HG03159 (cell line): ENCODE data around the gene CHRNA9.

ENCODE experiments used
- ATAC-seq: cut with Tn5 transposase; IDR thresholded peaks from one replicate; pipeline ENCODE4 v1.9.1; 2021; ENCODE audit warnings: mild to moderate bottlenecking, moderate library complexity; ENCODE audit not compliant: unreplicated experiment

Gene CHRNA9

DNA sequence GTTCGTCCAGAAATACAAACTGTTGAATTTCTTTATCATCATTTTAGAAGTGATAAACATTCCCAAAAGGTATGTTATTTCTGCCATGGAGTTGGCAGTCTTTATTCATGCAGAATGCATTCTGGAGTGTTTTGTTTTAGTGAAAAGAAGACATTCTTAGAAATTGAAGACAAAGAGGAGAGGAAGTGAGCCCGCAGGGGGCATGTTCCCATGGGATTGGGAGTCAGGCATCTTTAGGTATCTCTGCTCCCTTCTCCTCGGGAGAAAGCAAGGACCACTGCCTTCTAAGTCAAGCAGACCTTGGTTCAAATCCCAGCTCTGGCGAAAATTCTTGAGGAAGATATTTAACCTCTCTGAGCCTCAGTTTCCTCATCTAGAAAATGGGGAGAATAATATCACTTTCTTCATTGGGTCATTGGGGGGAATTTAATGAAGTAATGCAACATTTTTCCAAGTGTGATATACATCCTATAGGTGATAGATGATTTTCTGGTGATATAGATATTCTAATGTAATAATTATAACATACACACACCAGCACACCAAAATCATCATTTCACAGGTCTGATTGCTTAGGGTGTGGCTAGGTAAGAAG is 26.5 kb upstream of the CHRNA9 start:
- no peak for ATAC-seq

DNA sequence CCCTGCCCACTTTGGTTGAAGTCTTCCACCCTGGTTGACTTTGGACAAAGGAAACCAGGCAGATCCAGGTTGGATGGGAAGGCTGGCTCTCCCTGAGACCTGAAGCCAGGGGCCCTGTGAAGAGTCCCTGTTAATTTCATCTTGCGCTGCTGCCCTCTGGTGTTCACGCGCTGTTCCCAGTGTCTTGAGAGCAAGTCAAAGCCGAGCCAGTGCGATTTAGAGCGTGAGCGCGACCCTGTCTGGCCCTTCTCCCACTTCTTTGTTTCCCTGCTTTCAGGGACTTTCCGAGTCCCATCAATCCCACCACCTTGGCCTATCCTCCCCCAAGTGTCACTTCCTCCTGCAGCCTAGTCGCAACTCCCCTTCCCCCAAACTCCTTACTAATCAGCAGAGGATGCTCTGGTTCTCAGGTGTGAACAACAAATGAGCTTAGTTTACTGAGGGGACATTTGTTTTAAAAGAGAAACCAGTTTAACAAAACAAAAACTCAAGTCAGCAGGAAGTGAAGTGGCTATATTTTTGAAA is 25.8 kb upstream of the CHRNA9 start:
- peak; percentile 36 for ATAC-seq

DNA sequence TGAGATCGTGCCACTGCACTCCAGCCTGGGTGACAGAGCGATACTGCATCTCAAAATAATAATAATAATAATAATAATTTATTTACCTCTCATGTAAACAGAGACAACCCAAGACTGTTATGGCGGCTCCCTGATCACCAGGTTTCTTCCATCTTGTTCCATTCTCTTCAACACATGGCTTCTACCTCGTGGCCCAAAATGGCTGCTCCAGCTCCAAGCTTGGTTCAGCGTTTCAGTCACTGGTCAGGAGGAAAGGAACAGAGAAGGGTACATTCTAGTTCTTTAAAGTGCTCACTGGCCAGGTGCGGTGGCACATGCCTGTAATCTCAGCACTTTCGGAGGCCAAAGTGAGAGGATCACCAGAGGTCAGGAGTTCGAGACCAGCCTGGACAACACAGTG is 24.9 kb upstream of the CHRNA9 start:
- no peak for ATAC-seq

DNA sequence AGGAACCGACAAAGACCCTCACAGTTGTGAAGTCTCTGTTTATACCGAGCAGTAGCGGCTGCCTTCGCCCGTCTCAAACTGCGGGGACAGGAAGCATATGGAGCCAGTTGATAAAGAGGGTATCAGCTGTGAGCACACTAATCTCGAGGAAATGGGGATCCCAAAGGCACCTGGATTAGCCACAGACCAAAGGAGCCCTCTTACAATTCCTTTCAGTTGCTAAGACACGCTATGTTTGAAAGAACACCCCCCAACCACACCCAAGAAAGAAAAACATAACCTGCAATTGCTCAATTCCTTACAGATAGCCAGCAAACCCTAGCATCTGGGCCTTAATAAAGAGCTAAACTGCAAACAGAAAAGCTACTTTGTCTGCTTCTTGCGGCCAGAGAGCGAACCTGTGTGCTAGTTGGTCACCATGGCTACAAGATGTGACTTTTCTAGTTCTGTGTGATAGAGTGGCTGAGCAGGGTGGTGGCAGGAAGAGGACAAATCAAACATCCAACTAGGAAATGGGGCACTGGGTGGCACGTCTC is 23.3 kb upstream of the CHRNA9 start:
- ATAC-seq: no peak

DNA sequence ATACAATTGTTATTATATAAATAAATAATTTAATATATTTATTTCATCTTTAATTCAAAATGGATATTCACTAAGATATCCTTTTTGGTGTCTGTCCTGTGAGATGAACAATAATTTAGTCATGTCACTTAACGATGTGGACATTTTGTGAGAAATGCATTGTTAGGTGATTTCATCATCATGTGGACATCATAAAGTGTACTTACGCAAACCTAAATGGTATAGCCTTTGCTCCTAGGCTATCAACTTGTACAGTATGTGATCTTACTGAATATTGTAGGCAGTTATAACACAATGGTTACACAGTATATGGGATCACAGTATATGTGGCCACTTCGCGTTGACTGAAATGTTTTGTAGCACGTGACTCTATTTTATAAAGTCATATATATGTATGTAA is 20.2 kb upstream of the CHRNA9 start:
- no peak for ATAC-seq

DNA sequence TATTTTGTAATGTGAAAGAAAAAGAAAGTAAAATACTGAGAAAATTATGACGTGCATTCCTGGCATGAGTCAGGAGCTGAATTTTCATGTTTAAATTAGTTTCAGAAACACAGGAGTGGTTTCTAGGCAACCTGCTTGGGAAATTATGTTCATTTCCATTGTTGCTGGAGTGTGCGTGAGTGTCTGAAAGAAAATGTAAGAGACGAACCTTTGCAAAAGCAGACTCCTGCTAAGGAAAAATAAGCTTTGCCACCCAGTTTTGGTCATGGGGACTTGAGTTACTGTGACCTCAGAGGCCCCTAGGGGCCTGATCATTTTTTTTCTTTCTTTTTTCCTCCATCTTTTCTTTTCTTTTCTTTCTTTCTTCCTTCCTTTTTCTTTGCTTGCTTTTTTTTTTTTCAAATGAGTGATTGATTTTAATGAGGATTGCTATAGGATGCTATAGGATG is 18.8 kb upstream of the CHRNA9 start:
- ATAC-seq: peak; percentile 34

DNA sequence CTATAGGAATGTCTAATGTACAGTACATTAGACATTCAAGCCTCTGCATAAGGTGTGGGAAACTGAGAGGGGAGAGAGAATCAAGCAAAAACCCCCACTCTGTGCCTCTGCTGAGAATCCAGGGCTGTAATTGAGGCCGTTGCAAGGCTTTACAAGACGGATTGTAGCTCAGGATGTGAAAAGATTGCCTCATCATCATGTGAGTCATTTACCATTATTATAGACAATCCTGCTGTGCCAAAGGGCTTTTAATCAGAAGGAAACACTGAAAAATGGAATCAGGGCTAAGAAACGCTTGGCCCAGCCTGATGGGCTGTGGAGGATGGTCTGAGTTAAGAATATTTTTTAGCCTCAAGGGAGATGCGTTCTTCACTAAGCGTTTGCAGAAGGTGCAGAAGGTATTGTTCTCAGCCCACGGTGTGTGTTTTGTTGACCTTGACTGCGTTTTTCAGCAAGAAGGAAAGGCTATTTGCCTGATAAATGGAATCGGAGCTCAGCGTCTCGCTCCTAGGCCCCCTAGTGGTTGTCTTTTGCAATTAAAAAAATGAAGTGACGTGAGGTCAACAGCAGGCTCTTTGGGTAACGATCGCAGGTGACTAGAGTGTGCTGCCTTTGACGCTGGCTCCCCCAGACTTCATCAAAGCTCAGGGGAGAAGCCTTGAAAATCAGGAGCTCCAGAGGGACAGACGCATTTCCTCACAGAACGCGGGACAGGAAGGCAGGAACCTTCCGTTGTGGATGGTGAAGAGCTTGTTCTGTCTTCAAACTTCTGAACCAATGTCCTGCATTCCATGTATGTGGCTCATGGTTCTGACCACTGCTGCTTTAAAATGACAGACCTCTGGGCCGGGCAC is 18.1 kb upstream of the CHRNA9 start:
- ATAC-seq: peak; percentile 56

DNA sequence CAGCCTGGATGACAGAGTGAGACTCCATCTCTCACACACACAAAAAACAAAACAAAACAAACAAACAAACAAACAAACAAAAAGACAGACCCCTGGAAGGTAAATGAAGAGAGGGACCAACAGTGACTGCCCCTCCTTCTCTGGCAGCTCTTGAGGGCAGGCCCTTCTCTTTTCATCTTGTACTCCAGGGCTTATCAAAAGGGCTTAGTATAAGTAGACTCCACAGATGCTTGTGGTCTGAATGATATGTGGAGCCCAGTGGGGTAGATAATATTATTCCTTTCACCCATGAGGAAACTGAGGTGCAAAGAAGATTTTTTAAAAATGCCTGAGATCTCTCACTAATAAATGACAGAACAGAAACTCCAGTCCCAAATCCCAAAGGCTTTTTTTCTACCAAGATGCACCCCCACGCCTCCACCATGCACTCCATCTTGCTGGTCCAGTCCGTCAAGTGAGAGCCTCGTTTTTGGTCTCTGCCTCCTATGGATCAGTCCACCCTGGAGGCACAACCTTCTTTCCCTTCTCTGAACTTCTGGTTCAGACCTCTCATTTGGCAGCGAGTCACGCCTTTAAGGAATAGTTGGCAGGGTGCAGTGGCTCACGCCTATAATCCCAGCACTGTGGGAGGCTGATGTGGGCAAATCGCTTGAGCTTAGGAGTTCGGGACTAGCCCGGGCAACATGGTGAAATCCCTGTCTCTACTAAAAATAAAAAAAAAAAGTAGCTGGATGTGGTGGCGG is 17.0 kb upstream of the CHRNA9 start:
- ATAC-seq: no peak

DNA sequence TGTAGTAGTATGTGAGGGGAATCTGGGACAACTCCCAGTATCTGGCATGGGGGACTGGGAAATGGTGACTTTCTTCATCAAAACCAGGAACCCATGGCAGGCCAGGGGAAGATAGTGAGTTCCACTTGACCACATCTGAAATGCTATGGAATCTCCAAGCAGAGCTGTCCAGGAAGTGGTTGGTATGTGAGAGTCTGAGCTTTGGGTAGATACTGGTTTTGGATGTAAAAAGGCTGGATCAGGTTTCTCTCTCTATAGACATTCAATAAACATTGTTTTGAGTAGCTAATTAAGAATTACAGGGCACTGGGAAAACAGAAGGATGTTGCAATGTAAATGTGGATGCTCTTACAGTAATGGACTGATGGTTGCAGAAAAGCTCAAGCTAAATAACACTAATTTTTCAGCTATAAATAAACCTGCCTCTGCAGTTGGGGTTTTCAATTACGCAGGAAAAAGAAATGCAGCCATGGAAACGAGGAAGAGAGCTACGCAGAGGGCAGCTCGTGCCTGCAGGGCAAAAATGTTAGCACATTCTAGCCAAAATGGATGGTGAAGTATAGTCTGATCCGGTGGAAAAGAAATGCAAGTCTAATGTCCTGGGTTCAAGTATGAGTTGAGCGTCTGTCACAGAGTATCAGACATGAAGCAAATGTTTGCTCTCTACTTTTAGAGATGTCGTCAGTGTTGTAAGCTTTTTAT is 13.4 kb upstream of the CHRNA9 start:
- no peak for ATAC-seq

DNA sequence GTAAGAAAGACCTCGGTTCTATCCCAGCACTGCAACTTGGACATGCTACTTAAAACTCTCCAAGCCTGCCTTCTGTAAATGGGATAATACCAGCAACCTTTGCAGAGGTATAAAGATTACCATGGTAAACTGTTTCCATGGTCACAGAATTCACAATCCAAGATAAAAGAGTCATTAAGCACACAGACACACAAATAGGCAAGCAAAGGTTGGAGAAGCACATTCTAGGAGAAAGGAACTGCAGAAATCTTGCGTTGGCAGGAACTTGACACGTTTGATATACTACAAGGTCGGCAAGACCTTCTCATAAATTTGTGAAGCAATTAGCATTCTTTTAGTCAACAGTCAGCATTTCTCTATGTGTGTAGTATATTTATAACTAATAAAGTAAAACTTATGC is 12.3 kb upstream of the CHRNA9 start:
- ATAC-seq: no peak

DNA sequence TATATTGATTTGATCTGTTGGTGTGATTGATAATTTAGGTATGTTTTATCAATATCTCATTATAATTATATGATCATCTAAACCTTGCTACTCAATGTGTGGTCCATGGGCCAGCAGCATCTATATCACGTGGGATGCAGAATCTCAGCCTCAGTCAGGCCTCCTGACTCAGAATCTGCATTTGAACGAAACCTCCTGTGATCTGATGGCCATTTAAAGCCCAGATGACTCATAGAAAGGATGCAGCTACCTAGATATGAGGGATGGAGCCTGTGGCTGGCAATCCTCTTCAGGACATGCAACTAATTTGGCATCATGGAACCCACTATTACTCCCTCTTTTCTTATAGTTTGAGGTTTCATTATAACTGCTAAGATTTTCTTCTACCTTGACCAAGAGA is 11.3 kb upstream of the CHRNA9 start:
- no peak for ATAC-seq

DNA sequence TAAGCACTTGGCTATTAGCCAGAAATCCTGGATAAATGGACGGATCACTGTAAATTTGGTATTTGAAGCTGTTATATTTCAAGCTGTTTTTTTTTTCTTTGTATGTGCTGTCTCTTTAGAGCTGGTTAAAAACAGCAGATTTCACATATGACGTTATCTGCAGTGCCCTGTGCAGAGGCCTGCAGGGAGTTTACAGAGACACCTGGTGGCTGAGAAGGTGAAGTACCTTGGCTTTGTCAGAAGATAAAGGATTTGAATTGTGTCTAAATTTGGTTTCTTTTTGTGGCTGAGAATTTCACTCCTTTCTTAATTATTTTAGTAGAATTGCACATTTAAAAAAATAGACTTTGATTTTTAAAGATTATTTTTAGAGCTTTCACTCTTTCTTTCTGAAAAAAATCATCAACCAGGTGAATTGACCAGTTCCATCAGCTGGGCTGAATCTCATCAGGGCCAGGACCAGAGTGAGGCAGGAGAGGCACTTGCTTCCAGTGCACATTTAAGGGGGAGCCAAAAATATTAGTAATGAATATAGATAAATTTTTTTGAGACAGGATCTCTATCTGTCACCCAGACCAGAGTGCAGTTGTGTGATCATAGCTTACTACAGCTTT is 9.6 kb upstream of the CHRNA9 start:
- ATAC-seq: peak; percentile 84

DNA sequence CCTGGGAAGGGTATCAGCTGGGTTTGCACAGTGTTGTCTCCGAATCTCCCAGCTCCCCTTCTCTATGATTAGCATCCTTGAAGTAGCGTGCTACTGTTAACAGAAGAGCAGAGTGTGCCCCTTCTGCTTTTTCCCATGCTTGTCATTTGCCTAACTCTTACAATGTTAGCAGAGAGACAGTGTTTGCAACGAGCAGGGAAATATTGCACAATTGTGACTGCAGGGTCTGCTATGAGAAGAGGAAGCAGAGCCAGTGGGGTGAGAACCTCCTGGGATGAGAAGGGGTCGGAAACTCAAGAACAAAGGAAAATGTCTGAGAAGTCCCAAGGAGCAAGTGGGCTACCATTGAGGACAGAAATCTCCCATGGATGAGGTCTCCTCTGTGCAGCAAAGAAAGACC is 7.8 kb upstream of the CHRNA9 start:
- no peak for ATAC-seq

DNA sequence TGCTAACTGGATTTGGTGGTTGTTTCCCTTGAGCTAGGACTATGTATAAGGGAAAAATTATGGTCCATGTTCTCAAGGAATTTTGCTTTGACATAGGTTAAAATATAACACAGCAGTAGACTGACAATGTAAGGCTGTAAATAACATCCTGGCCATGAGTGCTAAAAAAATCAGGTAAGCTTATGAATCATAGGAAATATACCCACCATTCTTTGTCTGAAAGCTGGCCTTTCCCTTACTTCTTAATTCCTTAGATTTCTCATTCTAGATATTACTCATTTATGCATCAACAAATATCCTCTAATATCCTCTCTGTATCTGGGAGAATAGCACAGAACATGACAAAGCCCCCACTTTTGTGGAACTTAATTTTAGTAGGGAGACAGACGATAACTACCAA is 6.8 kb upstream of the CHRNA9 start:
- ATAC-seq: no peak

DNA sequence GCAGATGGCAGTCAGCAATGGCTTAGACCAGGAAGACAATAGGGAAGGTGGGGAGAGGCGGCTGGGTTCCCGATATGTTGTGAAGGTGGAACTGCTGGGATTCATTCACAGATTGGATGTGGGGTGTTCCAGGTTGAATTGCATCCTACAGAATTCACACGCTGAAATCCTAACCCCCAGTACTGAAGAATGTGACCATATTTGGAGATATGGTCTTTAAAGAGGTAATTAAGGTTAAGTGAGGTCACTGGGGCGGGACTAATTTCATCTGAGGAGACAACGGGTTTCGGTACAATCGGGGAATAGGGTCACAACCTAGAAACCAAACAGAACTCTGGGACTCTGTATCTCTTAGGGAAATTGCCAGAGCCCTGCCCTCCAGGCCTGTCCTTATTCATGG is 5.3 kb upstream of the CHRNA9 start:
- ATAC-seq: no peak

DNA sequence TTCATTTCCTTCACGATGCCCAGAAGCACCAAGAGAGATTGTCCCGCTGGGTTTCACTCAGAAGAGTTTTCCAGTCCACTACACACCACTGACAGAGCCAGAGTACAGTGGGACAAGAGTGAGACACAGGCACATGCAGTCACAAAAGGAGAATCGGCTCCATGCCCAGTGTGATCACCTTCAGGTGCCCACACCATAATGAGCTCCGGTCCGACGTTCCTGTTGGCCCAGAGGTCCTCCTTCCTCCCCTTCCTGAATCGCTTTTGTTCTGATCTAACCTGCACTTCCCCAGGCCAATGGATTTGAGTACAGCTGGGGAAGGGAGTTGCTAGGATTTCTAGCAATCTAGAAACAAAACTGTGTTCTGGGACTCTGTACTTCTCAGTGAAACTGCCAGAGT is 4.6 kb upstream of the CHRNA9 start:
- ATAC-seq: no peak

DNA sequence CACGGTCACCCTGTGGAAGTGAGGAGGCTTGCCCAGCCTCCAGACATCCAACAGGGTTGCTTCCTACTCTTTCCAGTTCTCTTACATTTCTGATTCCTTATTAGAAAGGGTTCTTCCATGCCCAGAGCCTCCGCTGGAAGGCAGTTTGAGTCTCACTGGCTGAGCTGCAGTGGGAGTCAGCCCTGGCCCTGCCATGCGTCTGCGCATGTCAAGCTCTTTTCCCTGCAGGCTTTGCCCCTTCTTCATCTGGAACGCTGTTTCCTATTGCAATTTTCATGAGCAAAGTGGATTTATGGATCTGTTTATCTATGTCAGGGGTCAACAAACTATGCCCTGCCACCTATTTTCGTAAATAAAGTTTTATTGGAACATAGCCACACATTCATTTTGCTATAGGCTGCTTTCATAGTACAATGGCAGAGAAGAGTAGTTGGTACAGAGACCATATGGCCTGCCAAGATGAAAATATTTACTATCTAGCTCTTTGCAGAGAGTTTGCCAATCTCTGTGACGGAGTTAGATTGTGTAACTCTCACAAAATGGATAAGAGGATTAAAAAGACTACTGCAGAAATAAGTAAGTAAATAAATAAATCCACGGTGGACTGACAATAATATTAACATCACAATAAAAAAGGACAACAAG is 3.9 kb upstream of the CHRNA9 start:
- ATAC-seq: no peak

DNA sequence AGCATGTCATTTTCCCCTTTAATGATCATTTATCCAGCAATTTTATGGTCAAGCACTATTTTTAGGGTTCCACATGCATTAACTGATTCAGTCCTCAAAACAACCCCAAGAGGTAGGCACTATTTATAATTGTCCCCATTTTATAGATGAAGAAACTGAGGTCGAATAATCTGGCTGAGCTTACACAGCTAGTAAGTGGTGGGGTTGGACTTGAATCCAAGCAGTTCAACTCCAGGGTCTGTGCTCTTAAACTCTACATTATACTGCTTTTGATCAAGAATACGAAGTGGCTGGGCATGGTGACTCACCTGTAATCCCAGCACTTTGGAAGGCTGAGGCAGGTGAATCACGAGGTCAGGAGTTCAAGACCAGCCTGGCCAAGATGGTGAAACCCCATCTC is 3.2 kb upstream of the CHRNA9 start:
- ATAC-seq: no peak

DNA sequence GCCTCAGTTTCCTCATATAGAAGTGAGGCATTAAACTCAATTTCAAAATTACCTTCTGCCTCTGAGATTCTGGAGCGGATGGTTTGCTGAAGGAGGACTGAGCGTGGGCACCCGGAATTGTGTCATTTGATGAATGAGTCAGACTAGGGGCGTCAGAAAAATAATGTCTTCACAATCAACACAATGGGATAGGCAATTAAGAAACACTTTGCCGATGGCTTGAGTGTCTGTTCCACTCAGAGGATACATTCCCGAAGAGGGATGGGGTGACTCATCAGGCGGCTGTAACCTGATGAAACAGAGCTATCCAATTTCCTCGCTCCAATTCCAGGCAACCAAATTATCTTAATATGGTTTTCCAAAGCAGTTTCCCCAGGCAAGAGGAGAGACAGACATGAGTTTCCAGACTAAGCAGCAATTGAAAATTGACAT is 1.2 kb upstream of the CHRNA9 start:
- no peak for ATAC-seq

DNA sequence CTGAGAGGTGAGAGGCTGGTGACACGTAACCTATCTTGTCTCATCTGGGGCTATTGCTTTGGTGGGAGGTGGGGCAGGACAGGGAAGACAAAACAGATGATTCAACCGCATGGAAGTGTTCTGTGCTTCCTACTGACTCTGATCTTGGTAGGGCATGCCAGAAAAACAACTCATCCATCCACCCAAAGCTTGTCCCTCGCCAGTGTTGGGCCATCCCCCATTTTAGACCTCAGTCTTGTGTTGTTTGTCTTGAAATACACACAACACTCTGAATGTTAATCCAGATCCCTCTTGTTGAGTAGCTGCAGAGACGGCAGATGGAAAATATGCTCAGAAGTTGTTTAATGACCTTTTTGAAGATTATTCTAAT is 377 bp downstream of the CHRNA9 start:
- no peak for ATAC-seq
